Brain microvascular endothelial cell (primary cell): Measurements from ENCODE around the gene NME5.

Experiments used
- DNase-seq: peaks from one replicate; pipeline ENCODE4 v3.0.0-alpha.2; 2020
- H3K27ac ChIP-seq: fragments of 250-450 bp; sonication (Bioruptor Pico); 2 replicates; pipeline ENCODE4 v1.5.1; 2020; ENCODE audit warnings: mild to moderate bottlenecking, moderate library complexity
- H3K27me3 ChIP-seq: fragments of 250-450 bp; sonication (Bioruptor Pico); replicated peaks from 2 replicates; pipeline ENCODE4 v1.5.1; 2020; ENCODE audit warnings: mild to moderate bottlenecking
- H3K36me3 ChIP-seq: fragments of 250-450 bp; sonication (Bioruptor Pico); replicated peaks from 2 replicates; pipeline ENCODE4 v1.5.1; 2020; ENCODE audit warnings: mild to moderate bottlenecking
- H3K4me3 ChIP-seq: 2 replicates; pipeline ENCODE4 v1.5.1; 2011; ENCODE audit warnings: low read depth, mild to moderate bottlenecking, control low read depth, low read length, moderate library complexity
- in situ Hi-C: cut with HindIII; loops from 2 replicates; pipeline ENCODE4 v1.10.0; 2017; ENCODE audit warnings: low sequenced_read_pairs, low pct_ligation_motif_present
- TF ChIP-seq, protein P1 (sequence below): IDR thresholded peaks from 2 replicates; pipeline ENCODE4 v1.5.1; 2011; ENCODE audit warnings: low read depth, mild to moderate bottlenecking, moderate library complexity, low read length, control low read depth, inconsistent platforms; ENCODE audit errors: missing control alignments

The NME5 gene

GRCh38 chr5:138110266-138110963 is 28.8 kb downstream of the NME5 start:
- Histone ChIP-seq H3K36me3 (no peaks in the 10 kb centered on the region), H3K27ac (no peak overlapping the region), H3K27me3 (no peaks in the 10 kb centered on the region), H3K4me3 (no peak overlapping the region)
- DNase-seq: no peak
- in situ Hi-C loops: no loop called here
- TF ChIP-seq, protein P1, sequence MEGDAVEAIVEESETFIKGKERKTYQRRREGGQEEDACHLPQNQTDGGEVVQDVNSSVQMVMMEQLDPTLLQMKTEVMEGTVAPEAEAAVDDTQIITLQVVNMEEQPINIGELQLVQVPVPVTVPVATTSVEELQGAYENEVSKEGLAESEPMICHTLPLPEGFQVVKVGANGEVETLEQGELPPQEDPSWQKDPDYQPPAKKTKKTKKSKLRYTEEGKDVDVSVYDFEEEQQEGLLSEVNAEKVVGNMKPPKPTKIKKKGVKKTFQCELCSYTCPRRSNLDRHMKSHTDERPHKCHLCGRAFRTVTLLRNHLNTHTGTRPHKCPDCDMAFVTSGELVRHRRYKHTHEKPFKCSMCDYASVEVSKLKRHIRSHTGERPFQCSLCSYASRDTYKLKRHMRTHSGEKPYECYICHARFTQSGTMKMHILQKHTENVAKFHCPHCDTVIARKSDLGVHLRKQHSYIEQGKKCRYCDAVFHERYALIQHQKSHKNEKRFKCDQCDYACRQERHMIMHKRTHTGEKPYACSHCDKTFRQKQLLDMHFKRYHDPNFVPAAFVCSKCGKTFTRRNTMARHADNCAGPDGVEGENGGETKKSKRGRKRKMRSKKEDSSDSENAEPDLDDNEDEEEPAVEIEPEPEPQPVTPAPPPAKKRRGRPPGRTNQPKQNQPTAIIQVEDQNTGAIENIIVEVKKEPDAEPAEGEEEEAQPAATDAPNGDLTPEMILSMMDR: no peak

DNA sequence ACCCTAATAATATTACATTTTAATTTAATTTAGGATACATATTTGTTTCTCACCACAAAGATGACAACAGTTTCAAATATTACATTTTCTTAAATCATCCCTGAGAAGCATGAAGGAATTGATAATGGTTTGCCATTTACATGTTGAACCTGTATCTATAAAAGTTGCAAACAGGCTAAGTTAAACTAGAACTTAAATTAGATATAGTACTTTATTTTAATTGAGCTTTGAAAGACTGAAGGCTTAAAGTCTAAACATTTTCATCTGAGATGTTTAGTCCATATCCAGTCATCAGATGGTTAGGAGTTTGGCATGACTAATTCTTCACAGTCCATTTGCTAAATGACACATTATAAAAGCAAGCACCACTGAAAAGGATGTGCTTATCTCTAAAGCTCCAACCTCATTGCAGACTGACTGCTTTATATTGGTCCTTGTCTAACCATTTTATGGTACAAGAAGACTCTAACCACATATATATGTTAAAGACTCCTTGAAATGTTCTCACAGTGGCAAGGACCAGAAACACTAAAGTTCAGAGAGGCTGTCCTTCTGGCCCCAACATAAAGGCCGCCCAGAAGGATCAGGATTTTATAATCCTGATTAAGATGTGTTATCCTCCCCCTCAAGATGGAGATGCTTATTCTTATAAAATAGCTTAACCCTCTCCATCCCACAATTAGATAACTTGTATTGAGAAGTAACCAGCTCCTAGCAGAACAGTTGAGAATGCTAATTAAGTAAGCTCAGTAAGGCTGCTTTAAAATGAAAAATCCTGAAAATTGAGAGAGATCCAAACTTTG is 29.6 kb downstream of the NME5 start:
- TF ChIP-seq, protein P1: no peak
- DNase-seq: peak; percentile 14
- Histone ChIP-seq H3K4me3 (no peak overlapping the region), H3K36me3 (no peaks in the 10 kb centered on the region), H3K27ac (no peak overlapping the region), H3K27me3 (no peaks in the 10 kb centered on the region)
- in situ Hi-C loops: no loop called here

- in situ Hi-C loops: no loop called here
- Histone ChIP-seq H3K36me3 (no peaks in the 10 kb centered on the region), H3K27me3 (no peaks in the 10 kb centered on the region), H3K27ac (no peak overlapping the region), H3K4me3 (no peak overlapping the region)
- DNase-seq: no peak
- TF ChIP-seq, protein P1: no peak
Measured at GRCh38 chr5:138107213-138107612, 32.0 kb downstream of the NME5 start.

DNA sequence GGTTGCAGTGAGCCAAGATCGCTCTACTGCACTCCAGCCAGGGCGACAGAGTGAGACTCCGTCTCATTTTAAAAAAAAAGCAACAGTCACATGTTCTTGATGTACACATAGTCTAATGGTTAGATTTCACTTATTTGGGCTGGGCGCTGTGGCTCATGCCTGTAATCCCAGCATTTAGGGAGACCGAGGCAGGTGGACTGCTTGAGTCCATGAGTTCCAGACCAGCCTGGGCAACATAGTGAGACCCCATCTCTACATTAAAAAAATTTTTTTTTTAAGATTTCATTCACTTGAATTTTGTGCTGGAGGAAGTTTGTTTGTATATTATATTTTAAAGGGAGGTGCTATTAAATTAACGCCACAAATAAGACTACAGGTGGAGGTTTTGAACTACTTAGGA is 33.5 kb downstream of the NME5 start:
- Histone ChIP-seq H3K4me3 (no peak overlapping the region), H3K36me3 (no peaks in the 10 kb centered on the region), H3K27ac (no peak overlapping the region), H3K27me3 (no peaks in the 10 kb centered on the region)
- TF ChIP-seq, protein P1: no peak
- DNase-seq: no peak
- in situ Hi-C loops: no loop called here

DNA sequence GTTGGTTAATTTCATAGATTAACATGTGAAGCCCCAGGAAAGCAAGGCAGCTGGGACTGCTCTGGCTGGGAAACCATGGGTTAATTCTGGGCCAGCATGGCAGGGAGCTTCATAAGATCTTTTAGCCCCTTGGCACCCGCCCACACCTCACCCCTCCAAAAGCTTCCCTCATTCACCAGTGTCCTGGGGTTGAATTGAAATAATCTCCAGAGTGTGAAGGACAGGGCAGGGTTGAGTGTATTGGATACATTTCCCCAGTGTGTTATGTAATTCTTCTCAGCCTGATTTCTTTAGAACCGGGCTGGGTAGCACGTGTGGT is 36.0 kb downstream of the NME5 start:
- Histone ChIP-seq H3K36me3 (no peaks in the 10 kb centered on the region), H3K27ac (no peak overlapping the region), H3K4me3 (no peak overlapping the region), H3K27me3 (no peaks in the 10 kb centered on the region)
- no peak for DNase-seq
- TF ChIP-seq, protein P1: no peak
- in situ Hi-C loops: no loop called here
